Prostate gland (tissue), 2 donors: ENCODE results near the gene MIS18A.

Experiments used
- POLR2A ChIP-seq: fragments of 450-650 bp; IDR thresholded peaks from one replicate; pipeline ENCODE4 v1.6.1; 2016; ENCODE audit warnings: antibody characterized with exemption, mild to moderate bottlenecking
- POLR2AphosphoS5 ChIP-seq: sonication (generic); formaldehyde crosslinking; IDR thresholded peaks from one replicate; pipeline ENCODE4 v1.6.1; 2017; ENCODE audit warnings: antibody characterized with exemption
- TF ChIP-seq, protein P1 (sequence below), 4 experiments: fragments of 200-600 bp in 2 of 4; fragments of 450-650 bp in 2 of 4; sonication (generic) in 2 of 4; IDR thresholded peaks; 1 replicate in 3 of 4; 2 replicates in 1 of 4; pipeline ENCODE4 v1.5.1; 2016 to 2019; ENCODE audit warnings: antibody characterized with exemption in 4 of 4, mild to moderate bottlenecking in 2 of 4, moderate library complexity in 2 of 4

DNA sequence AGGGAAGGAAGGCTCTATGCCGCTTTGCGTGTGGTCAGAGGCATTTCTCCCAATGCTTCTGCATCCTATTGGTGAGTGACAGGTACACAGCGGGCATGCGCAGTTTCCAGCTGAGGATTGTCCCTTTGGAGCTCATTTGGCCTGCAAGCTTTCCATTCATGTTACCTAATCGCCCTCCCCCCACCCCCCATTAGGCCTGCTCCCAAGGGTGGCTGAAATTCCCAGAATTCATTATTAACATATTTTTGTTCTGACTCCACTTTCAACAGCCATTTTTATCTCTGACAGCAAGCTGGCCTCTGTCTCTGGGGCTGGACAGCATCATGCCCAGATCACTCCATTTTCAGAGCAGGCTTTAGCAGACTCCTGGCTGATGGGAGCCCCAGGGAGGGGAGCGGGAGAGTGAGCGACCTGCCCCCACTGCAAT lies 25.6 kb downstream of the MIS18A start:
- TF ChIP-seq, protein P1, sequence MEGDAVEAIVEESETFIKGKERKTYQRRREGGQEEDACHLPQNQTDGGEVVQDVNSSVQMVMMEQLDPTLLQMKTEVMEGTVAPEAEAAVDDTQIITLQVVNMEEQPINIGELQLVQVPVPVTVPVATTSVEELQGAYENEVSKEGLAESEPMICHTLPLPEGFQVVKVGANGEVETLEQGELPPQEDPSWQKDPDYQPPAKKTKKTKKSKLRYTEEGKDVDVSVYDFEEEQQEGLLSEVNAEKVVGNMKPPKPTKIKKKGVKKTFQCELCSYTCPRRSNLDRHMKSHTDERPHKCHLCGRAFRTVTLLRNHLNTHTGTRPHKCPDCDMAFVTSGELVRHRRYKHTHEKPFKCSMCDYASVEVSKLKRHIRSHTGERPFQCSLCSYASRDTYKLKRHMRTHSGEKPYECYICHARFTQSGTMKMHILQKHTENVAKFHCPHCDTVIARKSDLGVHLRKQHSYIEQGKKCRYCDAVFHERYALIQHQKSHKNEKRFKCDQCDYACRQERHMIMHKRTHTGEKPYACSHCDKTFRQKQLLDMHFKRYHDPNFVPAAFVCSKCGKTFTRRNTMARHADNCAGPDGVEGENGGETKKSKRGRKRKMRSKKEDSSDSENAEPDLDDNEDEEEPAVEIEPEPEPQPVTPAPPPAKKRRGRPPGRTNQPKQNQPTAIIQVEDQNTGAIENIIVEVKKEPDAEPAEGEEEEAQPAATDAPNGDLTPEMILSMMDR (IDR thresholded peaks at IDR 0.05): no peak
- TF ChIP-seq POLR2A (no peak), POLR2AphosphoS5 (no peak)
